Measurements from ENCODE around the gene LARP4B.

Gene LARP4B

DNA sequence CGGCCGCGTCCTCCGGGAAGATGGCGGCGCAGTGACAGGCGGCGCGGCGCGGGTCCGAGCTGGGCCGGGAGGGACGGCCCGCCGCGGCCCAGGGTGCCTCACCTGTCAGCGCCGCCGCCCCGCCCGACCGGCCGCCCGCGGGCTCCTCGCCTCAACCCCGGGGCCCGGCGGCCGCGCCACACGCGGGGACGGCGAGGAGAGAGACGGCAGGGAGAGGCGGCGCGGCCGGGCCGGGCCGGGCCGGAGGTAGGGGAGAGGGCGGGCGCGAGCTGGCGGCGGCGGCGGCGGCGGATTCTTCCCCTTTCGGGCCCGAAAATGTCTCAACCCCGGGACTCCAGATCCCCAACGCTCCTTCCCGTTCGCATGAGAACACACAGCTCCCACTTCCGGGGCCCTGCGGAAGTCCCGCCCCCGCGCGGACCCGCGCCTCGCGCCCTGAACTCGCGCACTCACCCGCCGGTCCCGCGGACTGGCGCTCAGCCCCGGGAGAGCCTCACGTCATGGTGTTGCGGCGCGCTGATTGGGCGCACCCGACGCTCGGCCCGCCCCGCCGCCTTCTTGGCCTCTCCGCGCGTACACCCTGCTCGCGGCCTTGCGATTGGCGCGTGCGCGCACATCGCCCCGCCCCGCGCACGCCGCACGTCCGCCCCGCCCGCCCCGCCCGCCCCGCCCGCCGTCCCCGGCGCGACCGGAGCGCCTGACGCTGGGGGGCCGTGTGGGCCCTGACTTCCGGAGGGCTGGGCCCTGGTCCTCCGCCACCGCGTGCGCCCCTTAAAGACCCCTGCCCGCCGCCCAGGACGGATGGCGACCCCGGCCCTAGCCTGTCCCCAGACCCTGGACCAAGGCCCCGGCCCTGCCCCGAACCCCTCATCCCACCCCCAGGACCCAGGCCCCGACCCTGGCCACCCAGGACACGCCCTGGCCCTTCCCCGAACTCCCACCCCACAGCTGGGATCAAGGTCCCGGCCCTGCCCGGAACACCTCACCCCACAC lies at the start of gene LARP4B:
Gene LARP4B, minus strand, starts transcription at position 380 of the 993 bp plus-strand sequence. CDS start 45,984 bp downstream, outside the sequence.
- peak; percentile 96 for DNase-seq

- no peak for DNase-seq
Measured at GRCh38 chr10:980468-981093, 49.1 kb upstream of the LARP4B start.

DNA sequence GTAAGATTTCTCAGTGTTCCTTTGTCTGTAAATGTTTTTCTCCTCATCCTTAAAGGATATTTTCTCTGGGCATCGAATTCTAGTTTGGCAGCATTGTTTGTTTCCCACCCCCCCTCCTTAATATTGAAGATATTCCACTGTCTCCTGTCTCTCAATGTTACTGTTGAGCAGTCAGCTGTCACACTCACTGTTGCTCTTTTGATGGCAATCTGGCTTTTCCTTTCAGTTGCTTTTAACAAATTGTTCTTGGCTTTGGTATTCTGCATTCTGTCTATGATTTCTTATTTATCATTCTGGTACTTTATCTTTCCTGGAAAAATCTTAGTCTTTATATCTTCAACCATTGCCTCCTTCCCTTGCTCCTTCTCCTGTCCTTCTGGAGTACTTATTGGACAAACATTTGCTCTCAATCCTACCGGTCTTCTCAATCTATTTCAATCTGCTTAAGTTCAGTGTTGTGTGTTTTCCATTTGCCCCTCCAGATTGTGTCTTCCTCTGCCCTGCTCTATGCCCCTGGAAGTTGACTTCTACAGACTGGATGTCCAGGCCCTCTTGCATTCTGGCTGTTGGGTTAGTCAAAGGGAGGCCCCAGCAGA lies 47.4 kb upstream of the LARP4B start:
- DNase-seq: no peak

GRCh38 chr10:976316-976715 lies 44.8 kb upstream of the LARP4B start:
- DNase-seq: no peak

DNA sequence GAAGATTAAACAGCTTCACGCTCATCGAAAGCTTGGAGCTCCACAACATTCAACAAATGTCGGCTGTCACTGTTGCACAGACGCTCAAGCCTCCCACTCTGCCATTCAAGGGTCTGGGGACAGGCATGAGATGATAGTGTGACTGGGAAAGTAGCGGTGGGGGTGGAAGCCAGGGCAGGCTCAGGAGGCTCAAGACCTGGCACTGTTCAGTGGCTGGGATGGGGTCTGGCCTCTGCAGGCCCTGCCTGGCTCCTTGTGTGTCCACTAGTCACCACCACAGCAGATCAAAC lies 43.2 kb upstream of the LARP4B start:
- no peak for DNase-seq

GRCh38 chr10:974038-974784 lies 42.7 kb upstream of the LARP4B start:
- no peak for DNase-seq

GRCh38 chr10:972763-973162 lies 41.3 kb upstream of the LARP4B start:
- DNase-seq: no peak

GRCh38 chr10:971613-972012 lies 40.1 kb upstream of the LARP4B start:
- DNase-seq: no peak

- DNase-seq: no peak
Measured at GRCh38 chr10:971150-971542, 39.6 kb upstream of the LARP4B start.

GRCh38 chr10:970311-971149 lies 39.0 kb upstream of the LARP4B start:
- DNase-seq: no peak

GRCh38 chr10:969473-970150 lies 38.1 kb upstream of the LARP4B start:
- no peak for DNase-seq

DNA sequence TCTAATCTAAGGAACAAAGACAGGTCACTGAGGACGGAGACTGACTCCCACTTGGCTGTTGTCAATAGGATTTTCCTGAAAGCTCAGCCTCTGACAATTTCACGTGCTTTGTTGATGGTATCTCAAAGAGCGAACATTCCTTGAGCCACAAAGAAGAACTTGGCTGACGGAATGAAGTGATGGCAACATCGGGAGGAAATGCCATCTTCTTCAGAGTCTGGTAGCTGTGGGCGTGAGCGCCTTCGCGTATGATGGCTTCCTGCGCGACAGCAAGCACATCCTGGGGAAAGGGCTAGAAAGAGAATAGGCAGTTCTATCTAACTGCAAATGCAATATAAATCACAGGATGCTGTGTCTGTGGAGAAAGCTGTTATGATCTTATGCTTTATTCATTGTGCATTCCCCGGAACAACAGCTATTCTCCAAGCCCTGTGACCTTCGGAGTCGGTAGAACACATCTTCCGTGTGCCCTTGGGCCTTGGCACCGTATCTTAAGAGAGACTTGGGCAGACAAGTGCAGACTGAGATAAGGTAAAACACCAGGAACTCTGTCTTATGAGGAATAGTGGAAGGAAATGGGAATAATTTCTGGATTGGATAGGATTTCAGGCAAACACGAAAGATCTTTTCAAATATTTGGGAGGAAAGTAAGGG lies 37.2 kb upstream of the LARP4B start:
- no peak for DNase-seq

- DNase-seq: no peak
Measured at GRCh38 chr10:966466-967235, 35.1 kb upstream of the LARP4B start.

DNA sequence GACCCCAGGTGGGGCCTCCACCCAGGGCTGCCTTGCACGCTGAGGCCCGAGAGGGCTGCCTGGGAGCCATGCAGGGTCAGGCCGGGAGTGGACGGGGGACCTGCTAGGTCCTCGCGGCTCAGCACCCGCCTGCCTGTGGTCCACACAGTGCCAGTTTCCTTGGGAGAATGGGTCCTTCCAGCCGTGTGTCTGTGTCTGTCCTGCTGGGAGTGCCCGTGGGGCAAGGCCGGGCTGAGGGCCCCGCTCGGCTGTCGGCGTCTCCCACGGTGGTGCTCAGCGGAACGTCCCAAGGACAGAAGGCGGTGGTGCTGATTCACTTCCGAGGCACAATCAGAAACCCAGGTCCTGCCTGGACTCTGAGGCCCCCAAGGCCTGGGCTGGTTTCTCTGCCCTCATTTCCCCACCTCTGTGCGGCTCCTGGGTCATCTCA lies 33.5 kb upstream of the LARP4B start:
- no peak for DNase-seq

DNA sequence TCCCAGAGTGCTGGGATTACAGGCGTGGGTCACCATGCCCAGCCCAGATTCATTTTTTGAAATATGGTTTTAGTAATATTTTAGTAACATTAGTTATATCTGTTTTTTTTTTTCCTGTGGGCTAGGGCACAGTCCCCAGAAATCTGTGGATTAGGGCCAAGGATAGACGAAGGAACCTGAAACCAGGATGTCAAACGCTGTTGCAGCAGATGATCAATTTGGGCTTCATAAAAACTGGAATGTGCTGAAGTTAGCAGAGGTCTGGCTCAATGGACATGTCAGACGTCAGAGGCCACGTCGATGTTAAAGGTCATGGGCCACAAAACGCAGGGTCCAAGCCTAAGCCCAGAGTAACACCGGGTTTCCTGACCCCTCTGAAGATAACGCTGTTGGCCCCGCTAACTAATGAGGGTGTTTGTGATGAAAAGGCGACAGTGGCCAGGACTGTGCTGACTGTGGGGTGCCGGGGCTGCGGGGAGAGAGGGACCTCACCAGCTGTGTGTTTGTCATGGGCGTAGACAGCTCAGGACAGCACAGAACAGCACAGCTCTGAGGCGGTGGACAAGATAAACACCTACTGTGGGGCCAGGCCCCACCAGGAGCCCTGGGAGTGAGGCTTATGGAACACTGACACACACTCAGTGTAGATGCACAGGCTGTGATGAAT lies 32.9 kb upstream of the LARP4B start:
- no peak for DNase-seq

GRCh38 chr10:963655-964054 lies 32.1 kb upstream of the LARP4B start:
- no peak for DNase-seq

DNA sequence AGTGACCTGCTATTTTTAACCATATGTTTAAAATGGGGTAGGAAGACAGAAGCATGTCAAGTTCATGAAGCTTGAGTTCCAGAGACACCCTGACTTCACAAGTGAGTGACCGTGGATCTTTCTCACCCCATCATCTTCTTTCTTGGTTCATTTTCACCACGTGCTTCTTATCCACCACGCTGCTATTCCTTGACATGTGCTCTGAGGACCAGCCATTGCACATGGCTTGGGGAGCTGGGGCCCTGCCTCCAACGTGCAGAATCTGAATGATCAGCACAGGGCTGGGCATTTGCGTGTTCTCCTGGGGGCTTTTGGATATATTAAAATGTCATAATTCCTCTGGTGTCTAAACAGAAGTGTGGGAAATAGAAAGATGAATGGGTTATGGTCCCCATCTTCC lies 31.7 kb upstream of the LARP4B start:
- DNase-seq: no peak

- no peak for DNase-seq
Measured at GRCh38 chr10:962342-962741, 30.8 kb upstream of the LARP4B start.

DNA sequence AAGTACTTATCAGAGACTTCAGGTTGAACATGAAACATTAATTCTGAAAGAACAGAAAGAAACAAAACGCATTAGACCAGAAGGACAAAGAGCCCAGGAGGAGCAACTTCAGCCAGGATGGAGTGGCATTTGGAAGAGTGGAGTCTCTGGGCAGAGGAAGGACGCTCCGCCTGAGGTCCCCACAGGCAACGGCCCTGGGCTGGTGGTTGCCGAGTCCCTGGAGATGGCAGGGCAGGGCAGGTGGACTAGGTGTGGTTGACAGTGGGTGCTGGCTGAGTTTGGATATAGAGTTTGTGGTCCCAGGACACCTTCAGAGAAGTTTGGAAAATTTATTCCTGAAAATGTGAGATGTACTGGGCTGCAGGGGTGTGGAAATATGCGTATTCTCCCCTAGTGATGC lies 27.4 kb upstream of the LARP4B start:
- no peak for DNase-seq

- no peak for DNase-seq
Measured at GRCh38 chr10:958106-958505, 26.6 kb upstream of the LARP4B start.
